RWPE1 (cell line): ENCODE measurements around the gene RAPGEFL1.

Experiments used
- CTCF ChIA-PET: fragments of 350-600 bp; sonication (Branson Sonifier 250); formaldehyde crosslinking; extraction: SDS; loops from one replicate; lab custom pipeline; 2021; lab: Yijun Ruan, JAX
- POLR2A ChIA-PET: fragments of 400-600 bp; formaldehyde crosslinking; extraction: SDS; loops from one replicate; lab custom pipeline; 2020; ENCODE audit warnings: antibody characterized with exemption; ENCODE audit not compliant: low non-redundant PET; lab: Yijun Ruan, JAX
- DNase-seq: peaks from one replicate; pipeline ENCODE4 v3.0.0; 2012; ENCODE audit warnings: low spot score
- H3K27ac ChIP-seq: fragments of 450-650 bp; 2 replicates; pipeline ENCODE4 v1.5.1; 2017
- CTCF ChIP-seq: fragments of 450-650 bp; conservative IDR thresholded peaks from 2 replicates; pipeline ENCODE4 v1.5.1; 2017; ENCODE audit warnings: low read depth, mild to moderate bottlenecking

The RAPGEFL1 gene

DNA sequence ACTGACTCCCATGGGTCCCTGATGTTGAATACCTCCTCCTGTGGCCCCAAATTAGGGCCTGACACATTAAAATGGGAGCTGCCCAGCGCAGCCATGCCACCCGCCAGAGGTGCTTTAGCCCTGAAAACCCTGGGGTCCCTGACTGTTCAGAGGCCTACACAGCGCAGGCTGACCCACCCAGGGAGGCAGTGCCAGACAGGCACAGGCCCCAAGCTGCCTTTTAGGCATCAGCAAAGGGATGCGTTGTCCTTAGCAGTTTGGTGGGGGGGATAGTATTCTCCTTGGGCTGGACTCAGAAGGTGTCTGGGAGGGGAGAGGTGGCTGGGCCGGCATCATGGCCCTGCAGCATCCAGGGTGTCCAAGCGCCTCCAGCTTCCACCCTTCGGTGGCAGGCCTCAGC is 1.4 kb downstream of the RAPGEFL1 start:
- TF ChIP-seq CTCF, result no peak
- POLR2A ChIA-PET, result interaction anchor here (0.7 kb wide), 1 partner anchor 39 kb away, joined by 3 read pairs; no protein-coding TSS in a partner anchor
- CTCF ChIA-PET, result interaction anchor here (0.6 to 1.9 kb wide), 6 partner anchors 10 to 1483 kb away, joined by 3 to 7 read pairs (median 4); no protein-coding TSS in a partner anchor
- DNase-seq, result no peak
- peak overlapping the region; percentile 77 for H3K27ac ChIP-seq

DNA sequence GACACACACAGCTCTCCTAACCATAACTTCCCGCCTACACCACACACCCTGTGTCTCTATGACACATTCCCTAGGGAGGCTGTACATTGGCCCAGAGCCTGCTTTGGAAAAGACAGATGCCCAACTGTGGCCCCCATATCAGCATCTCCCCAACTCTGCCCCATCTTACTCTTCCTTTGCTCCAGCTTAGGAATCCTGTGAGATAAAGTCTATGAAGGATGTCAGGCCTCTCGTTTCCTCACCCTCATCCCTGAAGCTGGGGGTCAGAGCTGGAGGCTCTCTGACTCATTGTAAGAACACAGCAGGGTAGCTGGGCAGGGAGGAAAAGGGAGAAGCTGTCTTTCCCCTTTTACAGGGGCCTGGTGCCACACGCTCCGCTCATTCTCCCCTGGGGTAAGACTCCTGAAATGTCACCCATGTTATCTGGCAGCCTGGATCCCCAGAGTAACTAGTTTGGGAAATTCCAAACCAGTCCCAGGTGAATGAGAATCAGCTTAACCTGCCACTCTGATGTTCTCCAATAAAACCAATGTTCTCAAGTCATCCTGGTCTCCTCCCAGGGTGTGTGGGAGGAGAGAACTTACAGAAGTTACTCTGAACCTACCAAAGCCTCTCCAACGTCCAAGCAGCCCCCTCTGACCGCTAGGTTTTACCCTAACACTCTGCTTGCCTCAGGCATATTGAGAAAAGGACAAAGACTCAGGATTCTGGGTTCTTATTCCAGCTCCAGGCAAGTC is 2.8 kb downstream of the RAPGEFL1 start:
- ChIA-PET POLR2A (no interaction called here), CTCF (interaction anchor here (0.6 to 1.9 kb wide), 3 partner anchors 12 to 175 kb away, joined by 4 to 5 read pairs (median 4); partner anchors contain the start of gene WIPF2)
- peak; percentile 78 for DNase-seq
- TF ChIP-seq CTCF, result no peak
- H3K27ac ChIP-seq, result peak overlapping the region; percentile 77

- no peak for DNase-seq
- POLR2A ChIA-PET, result no interaction called here
- CTCF ChIA-PET, result no interaction called here
- H3K27ac ChIP-seq, result peak overlapping the region; percentile 77
- TF ChIP-seq CTCF, result no peak
Measured at GRCh38 chr17:40180694-40181093, 3.4 kb downstream of the RAPGEFL1 start.

DNA sequence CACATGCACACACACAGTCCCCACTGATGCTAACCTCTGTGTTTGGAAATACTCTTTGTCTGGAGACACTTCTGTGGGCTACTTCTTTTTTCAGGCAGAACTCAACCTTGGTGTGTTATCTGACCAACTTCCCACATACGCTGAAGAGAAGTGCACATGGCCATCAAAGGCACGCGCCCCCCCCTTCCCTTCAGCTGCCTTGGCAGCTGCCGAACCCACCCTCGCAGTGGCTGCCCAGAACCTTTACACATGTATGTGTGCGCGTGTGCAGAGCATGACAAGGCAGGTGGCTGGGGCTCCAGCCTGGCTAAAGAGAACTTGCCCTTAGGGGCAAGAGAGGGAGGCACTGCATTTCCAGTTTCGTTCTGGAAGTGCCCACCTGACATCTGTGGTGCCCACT is 3.9 kb downstream of the RAPGEFL1 start:
- TF ChIP-seq CTCF, result no peak
- ChIA-PET POLR2A (no interaction called here), CTCF (no interaction called here)
- H3K27ac ChIP-seq, result peak overlapping the region; percentile 77
- no peak for DNase-seq

- H3K27ac ChIP-seq, result no peak overlapping the region
- no peak for DNase-seq
- TF ChIP-seq CTCF, result no peak
- ChIA-PET CTCF (no interaction called here), POLR2A (no interaction called here)
Measured at GRCh38 chr17:40182606-40183005, 5.3 kb downstream of the RAPGEFL1 start.

- no peak overlapping the region for H3K27ac ChIP-seq
- no peak for DNase-seq
- TF ChIP-seq CTCF, result no peak
- CTCF ChIA-PET, result interaction anchor here (0.5 kb wide), 1 partner anchor 172 kb away, joined by 6 read pairs; no protein-coding TSS in a partner anchor
- POLR2A ChIA-PET, result no interaction called here
Measured at GRCh38 chr17:40187238-40187637, 10.0 kb downstream of the RAPGEFL1 start.
